ENCODE data around the gene PDE5A.
A peak's percentile ranks its signal among the peaks of the same experiment; 100 is the strongest.
"Not testable (repeated sequence)": the region's sequence is repeated elsewhere in the genome, so short reads cannot be mapped to it uniquely, and the experiment has no call there.

The PDE5A gene

GRCh38 chr4:119470737-119471063 is 157.9 kb downstream of the PDE5A start:
- H3K9me3 ChIP-seq (ENCODE audit: control insufficient read depth, insufficient read depth, low read depth, low read length); H3K27me3 ChIP-seq (ENCODE audit: control insufficient read depth, insufficient read depth, low read length); H3K4me3 ChIP-seq (ENCODE audit: low read depth, low read length); H3K27ac ChIP-seq (ENCODE audit: low read depth, low read length); H3K4me1 ChIP-seq (ENCODE audit: control insufficient read depth, insufficient read depth, low read length); H3K9ac ChIP-seq (ENCODE audit: low read length): not testable (repeated sequence)
- H3K36me3 ChIP-seq (ENCODE audit: control insufficient read depth, insufficient read depth, low read length), result peaks cover 18% of the 10 kb centered on the region

- not testable (repeated sequence) for H3K9me3 ChIP-seq (ENCODE audit: control insufficient read depth, insufficient read depth, low read depth, low read length); H3K27me3 ChIP-seq (ENCODE audit: control insufficient read depth, insufficient read depth, low read length); H3K9ac ChIP-seq (ENCODE audit: low read length); H3K27ac ChIP-seq (ENCODE audit: low read depth, low read length); H3K4me1 ChIP-seq (ENCODE audit: control insufficient read depth, insufficient read depth, low read length); H3K4me3 ChIP-seq (ENCODE audit: low read depth, low read length)
- H3K36me3 ChIP-seq (ENCODE audit: control insufficient read depth, insufficient read depth, low read length), result peaks cover 18% of the 10 kb centered on the region
Observed at GRCh38 chr4:119470021-119470736, 158.4 kb downstream of the PDE5A start.

- H3K27me3 ChIP-seq (ENCODE audit: control insufficient read depth, insufficient read depth, low read length); H3K4me3 ChIP-seq (ENCODE audit: low read depth, low read length); H3K27ac ChIP-seq (ENCODE audit: low read depth, low read length); H3K9ac ChIP-seq (ENCODE audit: low read length); H3K4me1 ChIP-seq (ENCODE audit: control insufficient read depth, insufficient read depth, low read length); H3K9me3 ChIP-seq (ENCODE audit: control insufficient read depth, insufficient read depth, low read depth, low read length): not testable (repeated sequence)
- peaks cover 18% of the 10 kb centered on the region for H3K36me3 ChIP-seq (ENCODE audit: control insufficient read depth, insufficient read depth, low read length)
Observed at GRCh38 chr4:119469039-119469438, 159.6 kb downstream of the PDE5A start.

- not testable (repeated sequence) for H3K4me1 ChIP-seq (ENCODE audit: control insufficient read depth, insufficient read depth, low read length); H3K9ac ChIP-seq (ENCODE audit: low read length); H3K27me3 ChIP-seq (ENCODE audit: control insufficient read depth, insufficient read depth, low read length); H3K4me3 ChIP-seq (ENCODE audit: low read depth, low read length); H3K27ac ChIP-seq (ENCODE audit: low read depth, low read length); H3K9me3 ChIP-seq (ENCODE audit: control insufficient read depth, insufficient read depth, low read depth, low read length)
- peaks cover 11% of the 10 kb centered on the region for H3K36me3 ChIP-seq (ENCODE audit: control insufficient read depth, insufficient read depth, low read length)
Observed at GRCh38 chr4:119462733-119463132, 165.9 kb downstream of the PDE5A start.

- not testable (repeated sequence) for H3K27me3 ChIP-seq (ENCODE audit: control insufficient read depth, insufficient read depth, low read length); H3K36me3 ChIP-seq (ENCODE audit: control insufficient read depth, insufficient read depth, low read length); H3K9ac ChIP-seq (ENCODE audit: low read length); H3K4me1 ChIP-seq (ENCODE audit: control insufficient read depth, insufficient read depth, low read length); H3K27ac ChIP-seq (ENCODE audit: low read depth, low read length); H3K9me3 ChIP-seq (ENCODE audit: control insufficient read depth, insufficient read depth, low read depth, low read length)
- peak overlapping the region; percentile 49 for H3K4me3 ChIP-seq (ENCODE audit: low read depth, low read length)
Observed at GRCh38 chr4:119455734-119456133, 172.9 kb downstream of the PDE5A start.

GRCh38 chr4:119454491-119455270 is 173.9 kb downstream of the PDE5A start:
- Histone ChIP-seq H3K4me3 (ENCODE audit: low read depth, low read length) (peak overlapping the region; percentile 89), H3K27ac (ENCODE audit: low read depth, low read length) (peak overlapping the region; percentile 72; the same call in 1 of the 2 replicates), H3K9ac (ENCODE audit: low read length) (peak overlapping the region; percentile 86)
- not testable (repeated sequence) for H3K36me3 ChIP-seq (ENCODE audit: control insufficient read depth, insufficient read depth, low read length); H3K27me3 ChIP-seq (ENCODE audit: control insufficient read depth, insufficient read depth, low read length); H3K9me3 ChIP-seq (ENCODE audit: control insufficient read depth, insufficient read depth, low read depth, low read length); H3K4me1 ChIP-seq (ENCODE audit: control insufficient read depth, insufficient read depth, low read length)

- Histone ChIP-seq H3K27ac (ENCODE audit: low read depth, low read length) (peak overlapping the region; percentile 72; the same call in 1 of the 2 replicates), H3K4me3 (ENCODE audit: low read depth, low read length) (peak overlapping the region; percentile 89)
Observed at GRCh38 chr4:119454151-119454490, 174.5 kb downstream of the PDE5A start.

GRCh38 chr4:119453286-119453685 is 175.3 kb downstream of the PDE5A start:
- H3K27ac ChIP-seq (ENCODE audit: low read depth, low read length); H3K9me3 ChIP-seq (ENCODE audit: control insufficient read depth, insufficient read depth, low read depth, low read length); H3K4me1 ChIP-seq (ENCODE audit: control insufficient read depth, insufficient read depth, low read length); H3K4me3 ChIP-seq (ENCODE audit: low read depth, low read length); H3K36me3 ChIP-seq (ENCODE audit: control insufficient read depth, insufficient read depth, low read length); H3K27me3 ChIP-seq (ENCODE audit: control insufficient read depth, insufficient read depth, low read length); H3K9ac ChIP-seq (ENCODE audit: low read length): not testable (repeated sequence)

More at GRCh38 chr4:119454151-119454490, 174.5 kb downstream of the PDE5A start:
- not testable (repeated sequence) for H3K27me3 ChIP-seq (ENCODE audit: control insufficient read depth, insufficient read depth, low read length); H3K36me3 ChIP-seq (ENCODE audit: control insufficient read depth, insufficient read depth, low read length); H3K9me3 ChIP-seq (ENCODE audit: control insufficient read depth, insufficient read depth, low read depth, low read length); H3K4me1 ChIP-seq (ENCODE audit: control insufficient read depth, insufficient read depth, low read length)
- H3K9ac ChIP-seq (ENCODE audit: low read length), result peak overlapping the region; percentile 86

- H3K9me3 ChIP-seq (ENCODE audit: control insufficient read depth, insufficient read depth, low read depth, low read length); H3K27me3 ChIP-seq (ENCODE audit: control insufficient read depth, insufficient read depth, low read length); H3K36me3 ChIP-seq (ENCODE audit: control insufficient read depth, insufficient read depth, low read length); H3K9ac ChIP-seq (ENCODE audit: low read length); H3K4me1 ChIP-seq (ENCODE audit: control insufficient read depth, insufficient read depth, low read length); H3K4me3 ChIP-seq (ENCODE audit: low read depth, low read length); H3K27ac ChIP-seq (ENCODE audit: low read depth, low read length): not testable (repeated sequence)
Observed at GRCh38 chr4:119449851-119450250, 178.8 kb downstream of the PDE5A start.

Data from HUES6 (cell line).